Activated B cell treated with CpG ODN at 0.5 μM for 24 hours (primary cell): Measurements from ENCODE around the gene RAPGEF4. TPM values are rescaled to one million over a fixed set of nuclear protein-coding genes. Genes with fewer than 3 reads are reported as not detected.
"Not testable (repeated sequence)": the region's sequence is repeated elsewhere in the genome, so short reads cannot be mapped to it uniquely, and the experiment has no call there.

Experiments
- ATAC-seq: fragments of 200-7000 bp; cut with Tn5 transposase; one replicate; pipeline ENCODE4 v1.10.0; 2021; ENCODE audit warnings: low read depth, mild to moderate bottlenecking, moderate library complexity
- CTCF ChIA-PET: fragments of 350-600 bp; sonication (Branson Sonifier 250); formaldehyde crosslinking; loops from one replicate; lab custom pipeline; 2021; ENCODE audit warnings: antibody characterized with exemption; lab: Charles Lee
- POLR2A ChIA-PET: fragments of 350-600 bp; sonication (Branson Sonifier 250); formaldehyde crosslinking; loops from one replicate; lab custom pipeline; 2021; ENCODE audit warnings: antibody characterized with exemption; lab: Charles Lee
- DNase-seq: peaks from one replicate; pipeline ENCODE4 v3.0.0; 2022
- H3K27ac Mint-ChIP-seq: one replicate; pipeline ENCODE4 v1.8.0; 2020; ENCODE audit warnings: mixed read lengths
- H3K27me3 Mint-ChIP-seq: one replicate; pipeline ENCODE4 v1.8.0; 2021; ENCODE audit warnings: mixed read lengths
- H3K36me3 Mint-ChIP-seq: one replicate; pipeline ENCODE4 v1.8.0; 2021; ENCODE audit warnings: low read depth, mixed read lengths
- H3K4me1 Mint-ChIP-seq: one replicate; pipeline ENCODE4 v1.8.0; 2021; ENCODE audit warnings: mixed read lengths
- H3K4me3 Mint-ChIP-seq: one replicate; pipeline ENCODE4 v1.8.0; 2020; ENCODE audit warnings: mild to moderate bottlenecking, mixed read lengths
- H3K9me3 Mint-ChIP-seq: one replicate; pipeline ENCODE4 v1.8.0; 2020; ENCODE audit warnings: mixed read lengths
- intact Hi-C: fragments of 100-400 bp; cut with micrococcal nuclease; formaldehyde crosslinking; loops from one replicate; pipeline ENCODE4 v1.15.1; 2024
- total RNA-seq: library from RNA; stranded (reverse); gene quantifications from 2 replicates; pipeline ENCODE4 v1.2.3, GENCODE V29; 2022
- TF ChIP-seq, protein P1 (sequence below): fragments of 200-600 bp; IDR thresholded peaks from one replicate; pipeline ENCODE4 v1.8.0; 2022; ENCODE audit warnings: antibody characterized with exemption, mild to moderate bottlenecking

RAPGEF4 gene
- total RNA-seq, 1 donor from 2014 or later = not detected

DNA sequence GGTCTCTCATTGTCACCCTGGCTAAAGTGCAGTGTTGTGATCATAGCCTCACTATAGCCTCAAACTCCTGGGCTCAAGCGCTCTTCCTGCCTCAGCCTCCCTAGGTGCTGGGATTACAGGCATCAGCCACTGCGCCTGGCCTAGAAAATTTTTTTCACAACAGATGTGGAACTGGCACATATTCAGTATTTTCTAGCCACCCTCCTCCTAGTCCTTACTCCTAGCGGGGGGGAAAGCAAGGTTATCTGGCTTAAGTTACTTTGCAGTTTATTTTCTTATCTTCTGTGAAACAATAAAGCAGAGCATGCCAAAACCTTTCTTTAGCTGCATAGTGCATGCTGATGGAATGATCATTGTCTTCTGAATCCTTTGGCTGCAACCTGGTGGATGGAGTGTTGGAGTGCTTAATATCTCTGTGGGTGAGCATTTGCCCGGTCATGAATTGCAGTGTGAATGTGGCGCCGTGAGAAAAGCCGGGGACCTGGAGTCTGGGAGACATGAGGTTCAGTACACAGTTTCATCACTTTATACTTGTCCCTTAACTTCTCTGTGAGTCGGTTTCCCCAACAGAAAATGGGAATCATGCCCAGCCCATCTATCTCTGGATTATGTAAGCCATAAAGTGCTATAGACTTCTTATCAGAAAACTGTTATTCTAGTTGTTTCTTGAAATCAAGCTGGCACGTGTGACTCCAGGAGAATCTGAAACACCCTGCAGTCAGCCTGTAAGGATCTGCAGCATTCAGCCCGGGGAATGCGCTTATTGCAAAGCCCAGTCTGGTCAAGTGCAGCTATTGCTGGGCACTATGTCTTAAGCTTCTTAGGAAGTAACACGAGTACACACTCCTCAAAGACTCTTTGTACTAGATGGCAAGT, 301.8 kb downstream of the RAPGEF4 start:
- no peak overlapping the region for H3K4me3 Mint-ChIP-seq
- no peak for ATAC-seq
- no peaks in the 10 kb centered on the region for H3K4me1 Mint-ChIP-seq
- POLR2A ChIA-PET = no interaction called here
- TF ChIP-seq, protein P1, sequence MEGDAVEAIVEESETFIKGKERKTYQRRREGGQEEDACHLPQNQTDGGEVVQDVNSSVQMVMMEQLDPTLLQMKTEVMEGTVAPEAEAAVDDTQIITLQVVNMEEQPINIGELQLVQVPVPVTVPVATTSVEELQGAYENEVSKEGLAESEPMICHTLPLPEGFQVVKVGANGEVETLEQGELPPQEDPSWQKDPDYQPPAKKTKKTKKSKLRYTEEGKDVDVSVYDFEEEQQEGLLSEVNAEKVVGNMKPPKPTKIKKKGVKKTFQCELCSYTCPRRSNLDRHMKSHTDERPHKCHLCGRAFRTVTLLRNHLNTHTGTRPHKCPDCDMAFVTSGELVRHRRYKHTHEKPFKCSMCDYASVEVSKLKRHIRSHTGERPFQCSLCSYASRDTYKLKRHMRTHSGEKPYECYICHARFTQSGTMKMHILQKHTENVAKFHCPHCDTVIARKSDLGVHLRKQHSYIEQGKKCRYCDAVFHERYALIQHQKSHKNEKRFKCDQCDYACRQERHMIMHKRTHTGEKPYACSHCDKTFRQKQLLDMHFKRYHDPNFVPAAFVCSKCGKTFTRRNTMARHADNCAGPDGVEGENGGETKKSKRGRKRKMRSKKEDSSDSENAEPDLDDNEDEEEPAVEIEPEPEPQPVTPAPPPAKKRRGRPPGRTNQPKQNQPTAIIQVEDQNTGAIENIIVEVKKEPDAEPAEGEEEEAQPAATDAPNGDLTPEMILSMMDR = no peak
- no peak overlapping the region for H3K27ac Mint-ChIP-seq
- no peaks in the 10 kb centered on the region for H3K36me3 Mint-ChIP-seq
- intact Hi-C loops = no loop called here
- H3K27me3 Mint-ChIP-seq = peaks cover 4% of the 10 kb centered on the region
- no peak for DNase-seq
- CTCF ChIA-PET = interaction anchor here (1.1 to 1.7 kb wide), 4 partner anchors 10 to 173 kb away, joined by 3 to 7 read pairs (median 4); no protein-coding TSS in a partner anchor
- no peaks in the 10 kb centered on the region for H3K9me3 Mint-ChIP-seq

GRCh38 chr2:173038257-173038656, 302.6 kb downstream of the RAPGEF4 start:
- POLR2A ChIA-PET, ATAC-seq, H3K27ac Mint-ChIP-seq, H3K27me3 Mint-ChIP-seq, intact Hi-C loops, H3K4me1 Mint-ChIP-seq, H3K9me3 Mint-ChIP-seq, DNase-seq, H3K36me3 Mint-ChIP-seq, H3K4me3 Mint-ChIP-seq: not testable (repeated sequence)
- CTCF ChIA-PET = interaction anchor here (1.1 to 1.7 kb wide), 2 partner anchors 10 to 172 kb away, joined by 3 to 7 read pairs; no protein-coding TSS in a partner anchor

DNA sequence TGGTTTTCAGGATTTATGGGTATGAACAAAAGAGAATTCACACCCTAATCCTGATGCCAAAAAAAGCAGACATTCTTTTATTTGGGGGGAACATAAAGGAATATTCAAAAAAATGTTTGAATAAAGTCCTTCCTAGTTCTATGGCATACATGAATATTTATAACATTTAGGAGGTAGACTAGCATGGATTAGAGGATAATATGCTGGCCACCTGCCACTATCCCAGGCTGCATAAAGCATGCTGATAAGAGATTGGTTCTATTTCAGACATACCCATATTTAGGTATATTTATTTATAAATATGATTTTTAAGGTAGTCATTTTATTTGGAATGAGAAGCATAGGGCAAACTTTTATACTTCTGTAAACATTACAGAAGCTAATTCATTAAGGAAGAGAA, 305.1 kb downstream of the RAPGEF4 start:
- H3K36me3 Mint-ChIP-seq = no peaks in the 10 kb centered on the region
- POLR2A ChIA-PET = no interaction called here
- peaks cover 3% of the 10 kb centered on the region for H3K27me3 Mint-ChIP-seq
- H3K27ac Mint-ChIP-seq = no peak overlapping the region
- intact Hi-C loops = no loop called here
- H3K4me1 Mint-ChIP-seq = no peaks in the 10 kb centered on the region
- no peak overlapping the region for H3K4me3 Mint-ChIP-seq
- CTCF ChIA-PET = no interaction called here
- DNase-seq = no peak
- H3K9me3 Mint-ChIP-seq = no peaks in the 10 kb centered on the region
- no peak for ATAC-seq
- TF ChIP-seq, protein P1 = no peak

GRCh38 chr2:173043476-173043875, 307.8 kb downstream of the RAPGEF4 start:
- Mint-ChIP-seq H3K9me3 (no peaks in the 10 kb centered on the region), H3K4me3 (no peak overlapping the region), H3K4me1 (no peaks in the 10 kb centered on the region), H3K27ac (no peak overlapping the region), H3K27me3 (no peaks in the 10 kb centered on the region), H3K36me3 (no peaks in the 10 kb centered on the region)
- ATAC-seq = no peak
- TF ChIP-seq, protein P1 = no peak
- ChIA-PET CTCF (no interaction called here), POLR2A (no interaction called here)
- DNase-seq = no peak
- intact Hi-C loops = no loop called here

DNA sequence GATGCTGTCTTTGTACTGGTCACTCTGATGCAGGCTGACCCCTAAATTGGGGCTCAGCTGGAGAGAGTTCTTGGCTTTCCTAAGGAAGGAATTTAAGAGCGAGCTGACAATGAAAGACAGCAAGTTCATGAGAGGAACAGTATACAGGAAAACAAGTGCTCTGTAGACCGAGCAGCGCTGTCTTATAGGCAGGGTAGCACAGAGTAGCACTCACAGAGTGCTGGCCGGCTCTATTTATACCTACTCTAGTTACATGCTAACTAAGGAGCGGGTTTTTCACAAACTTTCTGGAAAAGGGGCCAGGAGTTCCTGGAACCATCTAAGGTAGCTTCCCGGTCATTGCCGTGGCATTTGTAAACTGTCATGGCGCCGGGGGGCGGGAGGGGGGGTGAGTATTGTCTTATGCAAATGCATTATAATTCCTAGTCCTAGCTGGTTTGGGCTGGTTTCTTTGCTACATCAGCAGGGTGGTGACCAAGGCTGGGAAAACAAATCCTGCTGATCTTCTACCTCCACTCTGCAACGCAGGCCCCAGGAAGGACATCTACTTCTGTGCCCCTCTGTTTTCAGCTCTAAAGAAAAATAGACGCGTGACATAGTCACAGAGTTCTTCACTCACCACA, 308.4 kb downstream of the RAPGEF4 start:
- H3K27me3 Mint-ChIP-seq = no peaks in the 10 kb centered on the region
- ATAC-seq (no peak), DNase-seq (no peak)
- no peak overlapping the region for H3K4me3 Mint-ChIP-seq
- no peak overlapping the region for H3K27ac Mint-ChIP-seq
- ChIA-PET POLR2A (no interaction called here), CTCF (no interaction called here)
- no peaks in the 10 kb centered on the region for H3K4me1 Mint-ChIP-seq
- no peaks in the 10 kb centered on the region for H3K36me3 Mint-ChIP-seq
- TF ChIP-seq, protein P1 = no peak
- no peaks in the 10 kb centered on the region for H3K9me3 Mint-ChIP-seq
- intact Hi-C loops = no loop called here
